GM19035 (cell line): ENCODE results near the gene CAPN5.

Experiments used
- ATAC-seq: cut with Tn5 transposase; IDR thresholded peaks from one replicate; pipeline ENCODE4 v1.9.1; 2021; ENCODE audit not compliant: unreplicated experiment

CAPN5 gene

DNA sequence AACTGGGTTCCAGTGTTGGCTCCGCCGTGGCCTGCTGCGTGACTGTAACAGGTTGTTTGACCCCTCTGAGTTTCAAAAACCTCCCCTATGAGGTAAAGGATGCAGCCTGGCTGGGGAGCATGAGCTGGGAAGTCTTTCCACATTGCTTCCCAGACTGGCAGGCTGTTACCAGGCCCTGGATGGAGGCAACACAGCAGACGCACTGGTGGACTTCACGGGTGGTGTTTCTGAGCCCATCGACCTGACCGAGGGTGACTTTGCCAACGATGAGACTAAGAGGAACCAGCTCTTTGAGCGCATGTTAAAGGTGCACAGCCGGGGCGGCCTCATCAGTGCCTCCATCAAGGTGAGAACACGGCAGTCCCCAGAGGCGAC is 47.3 kb downstream of the CAPN5 start:
- ATAC-seq, result no peak

DNA sequence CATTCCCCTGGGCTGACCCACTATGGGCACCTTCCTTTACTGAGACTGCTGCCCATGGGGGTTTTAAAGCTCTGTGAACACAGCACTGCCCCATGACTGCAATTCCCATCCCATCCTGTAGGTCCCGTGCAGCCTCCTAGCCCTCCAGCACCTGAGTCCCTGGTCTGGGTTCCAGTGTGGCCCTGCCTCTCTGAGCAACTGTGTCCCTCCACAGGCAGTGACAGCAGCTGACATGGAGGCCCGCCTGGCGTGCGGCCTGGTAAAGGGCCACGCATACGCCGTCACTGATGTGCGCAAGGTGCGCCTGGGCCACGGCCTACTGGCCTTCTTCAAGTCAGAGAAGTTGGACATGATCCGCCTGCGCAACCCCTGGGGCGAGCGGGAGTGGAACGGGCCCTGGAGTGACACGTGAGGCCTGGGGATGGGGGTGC is 48.4 kb downstream of the CAPN5 start:
- ATAC-seq, result no peak

DNA sequence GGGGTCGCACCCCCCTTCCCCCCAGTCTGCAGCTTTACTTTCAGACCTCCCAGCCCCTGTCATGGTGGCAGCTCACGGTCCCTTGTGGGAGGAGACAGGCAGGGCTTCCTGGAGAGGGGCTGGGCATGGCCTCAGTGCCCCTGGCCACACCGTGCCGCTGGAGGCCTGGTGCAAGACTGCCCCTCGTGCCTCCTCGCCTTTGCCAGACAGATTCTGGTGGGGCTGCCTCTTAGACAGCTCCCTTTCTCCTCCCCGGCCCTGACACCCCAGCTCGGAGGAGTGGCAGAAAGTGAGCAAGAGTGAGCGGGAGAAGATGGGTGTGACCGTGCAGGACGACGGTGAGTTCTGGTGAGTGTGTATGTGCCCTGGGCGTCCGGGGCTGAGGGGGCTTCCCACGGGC is 49.2 kb downstream of the CAPN5 start:
- no peak for ATAC-seq

GRCh38 chr11:77117492-77117891 is 50.7 kb downstream of the CAPN5 start:
- no peak for ATAC-seq

DNA sequence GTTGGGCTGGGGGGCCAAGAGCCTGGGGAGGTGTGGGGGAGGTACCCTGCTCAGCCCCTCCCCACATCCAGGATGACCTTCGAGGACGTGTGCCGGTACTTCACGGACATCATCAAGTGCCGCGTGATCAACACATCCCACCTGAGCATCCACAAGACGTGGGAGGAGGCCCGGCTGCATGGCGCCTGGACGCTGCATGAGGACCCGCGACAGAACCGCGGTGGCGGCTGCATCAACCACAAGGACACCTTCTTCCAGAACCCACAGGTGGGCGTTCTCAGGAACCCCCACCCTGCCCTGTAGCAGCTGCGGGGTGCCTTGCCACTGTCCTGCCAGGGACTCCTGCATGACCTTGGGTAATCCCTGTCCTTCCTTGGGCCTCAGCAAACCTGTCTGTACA is 51.3 kb downstream of the CAPN5 start:
- no peak for ATAC-seq

GRCh38 chr11:77118971-77119370 is 52.2 kb downstream of the CAPN5 start:
- ATAC-seq, result no peak

GRCh38 chr11:77119531-77119936 is 52.8 kb downstream of the CAPN5 start:
- ATAC-seq, result no peak

DNA sequence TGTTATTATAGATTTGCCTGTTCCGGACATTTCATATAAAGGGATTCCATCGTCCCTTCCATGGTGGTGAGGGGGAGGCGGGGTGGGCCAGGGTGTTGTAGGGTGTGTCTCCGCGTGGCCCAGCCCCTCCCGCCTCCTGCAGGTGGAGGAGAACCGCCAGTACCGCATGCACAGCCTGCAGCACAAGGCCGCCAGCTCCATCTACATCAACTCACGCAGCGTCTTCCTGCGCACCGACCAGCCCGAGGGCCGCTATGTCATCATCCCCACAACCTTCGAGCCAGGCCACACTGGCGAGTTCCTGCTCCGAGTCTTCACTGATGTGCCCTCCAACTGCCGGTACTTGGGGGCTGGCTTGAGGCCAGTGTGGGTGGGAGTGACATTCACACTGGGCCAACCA is 53.8 kb downstream of the CAPN5 start:
- no peak for ATAC-seq

GRCh38 chr11:77121096-77121640 is 54.4 kb downstream of the CAPN5 start:
- no peak for ATAC-seq

DNA sequence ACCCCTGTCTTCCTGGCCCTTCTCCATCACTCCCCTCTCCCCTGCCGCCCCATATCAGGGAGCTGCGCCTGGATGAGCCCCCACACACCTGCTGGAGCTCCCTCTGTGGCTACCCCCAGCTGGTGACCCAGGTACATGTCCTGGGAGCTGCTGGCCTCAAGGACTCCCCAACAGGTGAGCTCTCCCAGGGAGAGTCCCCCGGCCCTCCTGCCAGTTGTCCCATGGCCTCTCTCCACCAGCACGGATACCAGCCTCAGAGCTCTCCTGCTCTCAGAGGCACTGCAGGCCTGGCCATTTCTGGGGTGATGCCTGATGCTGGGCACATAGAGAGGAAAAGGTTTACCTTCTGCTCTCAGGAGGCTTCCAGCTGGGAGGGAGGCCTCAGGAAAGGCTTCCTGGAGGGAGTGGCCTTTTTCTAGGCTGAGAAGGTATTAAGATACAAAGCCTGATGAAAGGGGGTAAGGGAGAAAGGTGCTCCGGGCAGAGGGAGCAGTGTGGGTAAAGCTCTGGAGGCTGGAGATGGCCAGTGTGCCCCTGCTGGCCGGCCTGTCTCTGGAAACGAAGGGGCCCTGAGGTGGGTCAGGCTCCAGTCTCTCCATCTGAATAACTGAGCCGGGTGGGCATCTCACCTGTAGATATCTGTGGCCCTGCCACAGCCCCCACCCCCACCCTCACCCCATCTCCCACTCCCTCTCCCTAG is 55.3 kb downstream of the CAPN5 start:
- no peak for ATAC-seq

- ATAC-seq, result no peak
Observed at GRCh38 chr11:77122576-77123212, 55.9 kb downstream of the CAPN5 start.

DNA sequence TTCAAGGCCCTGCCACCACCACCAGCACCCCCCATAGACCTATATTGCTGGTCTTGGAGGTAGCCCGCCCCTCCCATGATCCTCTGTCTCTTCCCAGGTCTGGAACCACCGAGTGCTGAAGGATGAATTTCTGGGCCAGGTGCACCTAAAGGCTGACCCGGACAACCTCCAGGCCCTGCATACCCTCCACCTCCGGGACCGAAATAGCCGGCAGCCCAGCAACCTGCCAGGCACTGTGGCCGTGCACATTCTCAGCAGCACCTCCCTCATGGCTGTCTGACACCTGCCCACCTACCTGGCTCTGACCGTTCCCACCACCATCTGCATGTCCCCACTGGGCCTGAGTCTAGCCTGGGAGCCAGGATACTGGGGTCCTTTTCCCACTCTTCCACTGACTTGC is 56.8 kb downstream of the CAPN5 start:
- no peak for ATAC-seq

- no peak for ATAC-seq
Observed at GRCh38 chr11:77124041-77124440, 57.3 kb downstream of the CAPN5 start.

DNA sequence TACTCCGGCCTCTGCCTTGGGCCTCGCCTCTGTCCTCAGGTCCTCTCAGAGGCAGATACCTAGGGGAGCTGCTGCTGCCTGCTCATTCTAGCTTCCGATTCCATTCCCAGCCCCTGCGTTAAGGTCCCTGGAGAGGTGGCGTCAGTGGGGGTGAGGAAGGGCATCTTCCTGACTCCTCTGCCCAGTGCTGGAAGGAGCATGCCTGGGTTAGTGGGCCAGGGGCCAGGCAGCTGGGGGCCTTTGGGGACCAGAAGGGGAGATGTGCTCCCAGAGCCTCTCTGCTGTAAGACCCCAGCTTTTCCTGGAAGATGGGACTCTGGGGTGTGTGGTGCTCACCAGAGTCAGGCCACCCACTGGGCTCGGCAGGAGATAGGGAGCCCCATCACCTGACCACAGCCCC is 57.7 kb downstream of the CAPN5 start:
- no peak for ATAC-seq

- no peak for ATAC-seq
Observed at GRCh38 chr11:77125191-77125590, 58.4 kb downstream of the CAPN5 start.

DNA sequence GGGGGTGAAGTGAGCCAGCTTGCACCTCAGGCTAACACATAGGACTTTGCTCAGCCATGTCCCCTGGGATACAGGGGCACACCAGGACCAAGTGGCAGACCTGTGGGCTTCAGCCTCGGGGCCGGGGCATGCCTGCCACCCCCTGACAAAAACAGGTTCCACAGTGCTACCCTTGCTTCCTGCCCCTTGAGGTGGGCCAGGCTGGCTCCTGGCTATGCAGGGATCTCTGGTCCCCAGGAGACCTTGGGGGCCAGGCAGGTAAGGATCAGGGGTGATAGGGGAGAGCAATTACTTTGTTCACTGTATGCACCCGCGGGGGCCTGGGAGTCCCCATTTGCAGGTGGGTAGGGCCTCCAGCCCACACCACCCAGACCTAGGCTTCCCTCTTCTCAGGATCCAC is 58.9 kb downstream of the CAPN5 start:
- no peak for ATAC-seq

DNA sequence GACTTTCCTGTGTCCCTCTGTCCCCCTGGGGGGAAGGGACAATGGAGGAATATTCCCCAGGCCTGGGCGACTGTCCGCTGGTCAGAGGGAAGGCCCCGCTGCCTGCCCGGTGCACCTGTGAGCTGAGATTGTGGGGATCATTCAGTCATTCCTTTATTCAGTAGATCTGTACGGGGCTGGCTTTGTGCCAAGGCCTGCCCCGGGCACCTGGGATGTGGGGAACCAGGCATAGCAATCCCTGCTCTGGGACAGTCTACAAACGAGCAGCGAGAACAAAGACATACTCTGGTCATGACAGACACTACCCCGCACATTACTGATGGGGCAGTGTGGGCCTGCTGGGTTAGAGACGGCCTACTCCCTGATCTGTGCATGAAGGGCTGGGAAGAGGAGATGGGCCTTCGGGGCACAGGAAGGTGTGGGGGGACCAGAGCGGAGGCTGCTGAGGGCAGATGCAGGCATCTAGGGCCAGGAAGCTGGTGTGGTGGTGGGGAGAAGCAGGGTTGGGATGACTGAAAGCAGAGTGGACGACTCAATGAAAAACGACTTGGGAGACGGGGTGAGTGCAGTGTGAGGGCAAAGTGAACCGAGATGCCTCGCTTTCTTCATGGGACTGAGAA is 59.5 kb downstream of the CAPN5 start:
- ATAC-seq, result no peak

DNA sequence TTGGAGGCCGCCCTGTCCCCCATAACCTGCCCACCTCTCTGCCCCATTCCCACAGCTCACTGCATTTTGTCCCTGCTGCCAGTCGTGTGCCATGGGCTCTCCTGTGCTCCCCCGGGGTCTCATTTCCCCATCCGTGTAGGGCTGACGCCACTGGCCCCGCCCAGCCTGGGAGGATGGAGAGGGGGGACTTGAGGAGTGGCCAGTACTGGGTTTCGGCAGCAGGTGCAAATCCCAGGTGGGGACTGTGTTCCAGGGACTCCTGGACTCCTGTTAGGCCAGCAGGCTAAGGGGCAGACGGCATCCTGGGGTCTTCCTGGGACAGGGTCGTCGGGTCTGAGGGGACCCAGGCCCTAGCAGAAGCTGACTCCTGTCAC is 60.1 kb downstream of the CAPN5 start:
- ATAC-seq, result no peak

- no peak for ATAC-seq
Observed at GRCh38 chr11:77127235-77127911, 60.6 kb downstream of the CAPN5 start.

DNA sequence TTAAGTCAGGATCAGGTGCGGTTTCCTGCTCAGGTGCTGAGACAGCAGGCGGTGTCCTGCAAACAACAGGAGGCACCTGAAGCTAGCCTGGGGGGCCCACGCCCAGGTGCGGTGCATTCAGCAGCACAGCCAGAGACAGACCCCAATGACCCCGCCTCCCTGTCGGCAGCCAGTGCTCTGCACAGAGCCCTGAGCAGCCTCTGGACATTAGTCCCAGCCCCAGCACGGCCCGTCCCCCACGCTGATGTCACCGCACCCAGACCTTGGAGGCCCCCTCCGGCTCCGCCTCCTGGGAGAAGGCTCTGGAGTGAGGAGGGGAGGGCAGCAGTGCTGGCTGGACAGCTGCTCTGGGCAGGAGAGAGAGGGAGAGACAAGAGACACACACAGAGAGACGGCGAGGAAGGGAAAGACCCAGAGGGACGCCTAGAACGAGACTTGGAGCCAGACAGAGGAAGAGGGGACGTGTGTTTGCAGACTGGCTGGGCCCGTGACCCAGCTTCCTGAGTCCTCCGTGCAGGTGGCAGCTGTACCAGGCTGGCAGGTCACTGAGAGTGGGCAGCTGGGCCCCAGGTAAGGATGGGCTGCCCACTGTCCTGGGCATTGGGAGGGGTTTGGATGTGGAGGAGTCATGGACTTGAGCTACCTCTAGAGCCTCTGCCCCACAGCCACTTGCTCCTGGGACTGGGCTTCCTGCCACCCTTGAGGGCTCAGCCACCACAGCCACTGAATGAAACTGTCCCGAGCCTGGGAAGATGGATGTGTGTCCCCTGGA is 61.3 kb downstream of the CAPN5 start, which contains the start of gene MYO7A:
MYO7A (plus strand) TSS at position 327 of the 772 bp plus-strand sequence. CDS start 2,389 bp downstream, outside the sequence.
- ATAC-seq, result no peak
